HK-2 (cell line): ENCODE results near the gene AR.

Experiments used
- DNase-seq: peaks from one replicate; pipeline ENCODE4 v3.0.0-alpha.2; 2018; ENCODE audit not compliant: unreplicated experiment

The AR gene

GRCh38 chrX:67568769-67569168 lies 24.9 kb downstream of the AR start:
- no peak for DNase-seq

- no peak for DNase-seq
Measured at GRCh38 chrX:67570839-67571238, 27.0 kb downstream of the AR start.

DNA sequence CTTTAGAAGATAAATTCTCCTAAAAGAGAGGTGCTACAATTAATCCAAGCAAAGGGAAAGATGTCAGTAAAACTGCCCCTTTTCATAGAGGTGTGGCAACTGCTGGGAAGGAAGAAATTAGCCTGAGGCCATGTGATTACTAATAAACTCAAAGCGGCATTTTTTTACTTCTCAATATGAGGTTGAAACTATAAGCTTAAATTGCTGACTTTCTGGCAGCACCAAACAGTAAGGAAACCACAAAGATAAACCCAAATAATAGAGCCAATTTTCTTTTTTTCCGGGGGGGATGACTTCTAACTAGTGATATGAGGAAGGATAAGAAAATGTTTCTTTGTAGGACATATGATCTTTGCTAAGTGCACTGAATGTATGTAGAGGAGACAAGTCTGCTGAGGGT lies 30.9 kb downstream of the AR start:
- no peak for DNase-seq

GRCh38 chrX:67582436-67582835 lies 38.6 kb downstream of the AR start:
- no peak for DNase-seq

GRCh38 chrX:67583171-67583570 lies 39.4 kb downstream of the AR start:
- no peak for DNase-seq

GRCh38 chrX:67585401-67585800 lies 41.6 kb downstream of the AR start:
- DNase-seq, result no peak

DNA sequence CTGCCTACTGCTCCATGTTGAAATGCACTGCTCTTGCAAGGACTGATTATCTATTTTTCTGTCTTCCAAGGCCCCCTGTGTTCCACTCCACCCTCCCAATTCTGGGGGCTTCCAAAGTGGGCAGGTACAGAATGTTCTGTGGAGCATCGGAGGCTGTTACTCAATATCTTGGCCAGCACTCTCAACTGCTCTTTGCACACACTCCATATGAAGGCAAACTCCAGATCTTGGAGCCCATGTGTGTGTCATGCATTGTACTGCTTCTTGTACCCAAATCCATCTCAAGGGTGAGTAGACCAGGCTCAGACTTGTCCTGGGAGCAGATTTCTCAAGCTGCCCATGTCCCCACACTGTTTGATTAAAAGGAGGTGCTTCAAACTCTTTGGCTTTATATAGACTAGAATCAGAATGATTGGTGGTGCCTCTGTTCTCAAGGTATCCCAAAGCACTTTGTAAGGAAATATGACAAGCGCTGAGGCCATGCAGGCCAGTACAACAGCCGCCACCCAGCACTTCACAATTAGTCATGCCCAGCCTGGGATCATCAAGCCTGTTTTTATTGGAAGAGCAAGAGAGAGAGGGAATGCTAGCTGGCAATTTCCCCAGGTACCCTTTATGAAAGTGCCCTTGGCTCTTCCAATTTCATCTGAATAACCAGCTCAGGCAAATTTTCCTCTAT lies 44.3 kb downstream of the AR start:
- no peak for DNase-seq

GRCh38 chrX:67596839-67597790 lies 53.3 kb downstream of the AR start:
- DNase-seq, result no peak

DNA sequence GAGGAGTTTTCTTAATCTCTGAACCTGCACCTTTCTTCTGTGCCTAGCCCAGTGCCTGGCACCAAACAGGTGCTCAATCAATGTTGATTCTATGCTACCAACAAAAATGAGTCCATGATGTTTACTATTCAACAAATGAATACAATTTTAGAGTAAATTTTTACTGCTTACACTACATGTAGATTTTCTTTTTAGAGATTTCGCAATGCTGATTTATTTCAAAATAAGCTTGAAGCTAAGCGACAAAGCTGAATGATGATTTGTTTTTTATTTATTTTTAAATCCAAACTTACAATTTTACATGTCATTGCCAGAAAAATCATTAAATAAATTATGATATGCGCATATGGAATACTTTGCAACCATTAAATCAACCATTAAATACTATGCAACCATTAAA lies 55.7 kb downstream of the AR start:
- DNase-seq, result no peak

DNA sequence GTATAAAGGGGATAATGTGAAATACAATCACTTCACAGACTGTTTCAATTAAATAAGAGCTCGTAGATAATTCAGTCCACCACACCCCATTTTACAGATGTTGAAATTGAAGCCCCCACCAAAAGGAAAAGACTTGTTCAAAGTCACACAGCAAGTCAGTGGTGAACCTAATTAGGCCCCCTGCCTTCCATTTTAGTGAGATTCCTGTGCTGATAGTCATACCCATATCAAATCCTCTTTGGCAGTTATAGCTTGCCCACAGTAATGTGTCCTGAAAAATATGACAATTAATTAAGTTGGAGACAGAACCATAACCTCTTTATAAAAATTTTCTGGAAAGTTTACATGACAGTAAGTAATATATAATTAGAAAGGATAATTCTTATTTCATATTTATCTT lies 58.0 kb downstream of the AR start:
- DNase-seq, result no peak

- no peak for DNase-seq
Measured at GRCh38 chrX:67604979-67605703, 61.3 kb downstream of the AR start.

DNA sequence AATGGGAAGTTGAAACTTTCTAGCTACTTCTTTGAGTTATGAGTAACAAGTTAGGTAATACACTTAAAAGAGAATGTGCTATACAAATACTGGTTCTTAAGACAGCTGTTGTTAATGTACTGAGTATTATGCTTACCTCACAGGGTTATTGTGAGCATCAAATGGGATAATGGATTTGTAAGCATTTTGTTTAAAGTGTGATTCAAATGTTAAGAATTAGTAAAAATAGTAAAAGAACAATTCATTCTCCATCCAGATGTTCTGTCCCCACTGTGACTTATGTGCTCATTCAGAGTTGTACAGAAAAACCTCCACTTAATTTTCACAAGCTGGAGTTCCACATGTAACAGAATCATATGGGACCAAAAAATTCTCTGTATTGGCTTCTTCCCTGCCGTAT lies 63.6 kb downstream of the AR start:
- DNase-seq, result no peak

DNA sequence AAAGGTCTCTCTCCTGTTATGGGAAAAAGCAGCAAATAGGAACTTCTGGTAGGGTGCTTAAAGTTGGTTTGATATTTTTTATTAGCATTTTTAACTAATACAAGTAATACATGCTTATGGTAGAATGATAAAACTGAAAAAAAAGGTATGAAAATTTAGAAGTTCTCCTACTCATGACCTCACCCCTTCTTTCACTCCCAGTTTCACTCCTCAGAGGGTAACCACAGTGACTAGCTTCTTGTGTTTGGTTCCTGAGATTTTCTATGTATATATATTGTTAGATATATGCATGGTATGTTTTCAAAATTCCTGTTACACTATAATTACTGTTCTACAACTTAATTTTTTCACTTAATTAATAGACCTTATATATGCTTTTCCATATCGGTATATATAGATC lies 66.5 kb downstream of the AR start:
- no peak for DNase-seq

GRCh38 chrX:67612231-67612630 lies 68.4 kb downstream of the AR start:
- DNase-seq, result no peak

GRCh38 chrX:67613366-67613765 lies 69.5 kb downstream of the AR start:
- DNase-seq, result no peak

- no peak for DNase-seq
Measured at GRCh38 chrX:67613996-67614395, 70.2 kb downstream of the AR start.

- DNase-seq, result no peak
Measured at GRCh38 chrX:67614423-67614822, 70.6 kb downstream of the AR start.

DNA sequence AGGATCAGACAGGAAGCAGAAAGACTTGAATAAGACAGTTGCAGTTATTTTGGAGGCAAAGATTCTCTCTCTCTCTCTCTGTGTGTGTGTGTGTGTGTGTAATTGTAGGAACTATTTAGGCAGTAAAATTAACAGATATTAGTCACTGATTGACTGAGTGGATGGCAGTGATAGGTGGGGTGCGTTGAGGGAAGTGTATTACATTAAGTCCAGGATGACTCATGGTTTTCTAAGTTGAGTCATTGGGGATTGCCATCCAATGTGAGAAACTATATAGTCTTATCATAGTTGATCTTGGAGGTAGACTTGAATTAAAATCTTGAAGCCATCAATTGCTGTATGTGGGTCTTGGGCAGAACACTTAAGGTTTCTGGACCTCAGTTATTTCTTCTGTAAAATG lies 75.4 kb downstream of the AR start:
- DNase-seq, result no peak

GRCh38 chrX:67622053-67622585 lies 78.3 kb downstream of the AR start:
- DNase-seq, result no peak

DNA sequence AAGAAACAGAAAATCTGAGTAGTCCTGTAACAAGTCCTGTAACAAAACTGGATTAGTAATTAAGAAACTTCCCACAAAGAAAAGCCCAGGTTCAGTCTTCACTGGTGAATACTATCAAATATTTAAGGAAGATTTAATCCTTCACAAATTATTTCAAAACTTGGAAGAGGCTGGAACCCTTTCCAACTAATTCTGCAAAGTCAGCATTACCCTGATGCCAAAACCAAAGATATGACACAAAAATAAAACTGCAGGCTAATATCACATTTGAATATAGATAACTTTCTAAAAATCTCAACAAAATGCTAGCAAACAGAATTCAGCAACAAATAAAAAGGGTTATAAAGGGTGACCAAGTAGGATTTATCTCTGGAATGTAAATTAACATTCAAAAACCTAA lies 80.5 kb downstream of the AR start:
- no peak for DNase-seq

GRCh38 chrX:67635424-67635823 lies 91.6 kb downstream of the AR start:
- DNase-seq, result no peak

DNA sequence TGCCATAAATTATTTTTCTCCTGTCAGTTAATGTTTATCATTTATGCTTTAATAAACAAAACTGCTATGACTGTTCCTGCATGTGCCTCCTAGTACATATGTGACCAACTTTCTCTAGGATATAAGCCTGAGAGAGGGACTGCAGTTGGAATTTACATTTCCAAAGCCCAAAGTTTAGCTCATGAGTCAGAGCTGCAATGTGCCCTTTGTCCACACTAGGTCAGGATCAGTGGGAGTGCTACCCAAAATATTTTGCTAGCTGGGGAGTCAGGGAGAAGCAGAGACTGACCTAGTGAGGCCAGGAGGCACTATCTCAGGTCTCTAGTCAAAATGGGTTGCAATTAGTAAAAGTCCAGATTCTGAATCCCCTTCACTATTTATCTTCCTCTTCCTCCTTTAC lies 92.7 kb downstream of the AR start:
- no peak for DNase-seq
